PC-9 (cell line): ENCODE measurements around the gene MTMR3. TPM values are rescaled to one million over a fixed set of nuclear protein-coding genes. Genes with fewer than 3 reads are reported as not detected.

ENCODE experiments used
- BruUV-seq: library from RNA; stranded (reverse); fragments of 400-500 nt; replicated peaks from 2 replicates; lab custom pipeline; 2021; lab: Mats Ljungman, UMichigan
- CTCF ChIA-PET: fragments of 300-600 bp; sonication (Branson Sonifier 250); formaldehyde crosslinking; loops from one replicate; lab custom pipeline; 2022; ENCODE audit warnings: antibody characterized with exemption; lab: Charles Lee
- POLR2A ChIA-PET: fragments of 300-600 bp; sonication (Branson Sonifier 250); formaldehyde crosslinking; loops from one replicate; lab custom pipeline; 2022; ENCODE audit warnings: antibody characterized with exemption; ENCODE audit not compliant: unreplicated experiment; lab: Charles Lee
- DNase-seq, 2 experiments: peaks; one replicate each; pipeline versions ENCODE4 v3.0.0 to v3.0.0-alpha.2; 2015 to 2022; ENCODE audit warnings: mixed read lengths in 1 of 2
- H2AFZ ChIP-seq: fragments of 200-600 bp; sonication (generic); 2 replicates; pipeline ENCODE4 v1.8.1; 2017; ENCODE audit warnings: antibody characterized with exemption
- H3F3A ChIP-seq: fragments of 200-600 bp; sonication (generic); 2 replicates; pipeline ENCODE4 v1.8.1; 2017; ENCODE audit warnings: antibody characterized with exemption, mild to moderate bottlenecking, low read depth; ENCODE audit not compliant: insufficient read depth
- H3K27ac ChIP-seq: fragments of 200-600 bp; sonication (generic); 2 replicates; pipeline ENCODE4 v1.6.1; 2016; ENCODE audit warnings: mixed run types
- H3K27me3 ChIP-seq: fragments of 200-600 bp; sonication (generic); 2 replicates; pipeline ENCODE4 v1.6.1; 2016; ENCODE audit warnings: low read depth, mixed run types; ENCODE audit not compliant: insufficient read depth
- H3K36me3 ChIP-seq: fragments of 200-600 bp; sonication (generic); 2 replicates; pipeline ENCODE4 v1.6.1; 2016; ENCODE audit warnings: low read depth, mixed run types
- H3K4me1 ChIP-seq: fragments of 200-600 bp; sonication (generic); replicated peaks from 2 replicates; pipeline ENCODE4 v1.6.1; 2016; ENCODE audit warnings: mixed run types; ENCODE audit not compliant: insufficient read depth
- H3K4me2 ChIP-seq: fragments of 200-600 bp; sonication (generic); 2 replicates; pipeline ENCODE4 v1.6.1; 2017; ENCODE audit warnings: mixed run types
- H3K4me3 ChIP-seq: fragments of 200-600 bp; sonication (generic); 2 replicates; pipeline ENCODE4 v1.6.1; 2016; ENCODE audit warnings: mixed run types
- H3K79me2 ChIP-seq: fragments of 200-600 bp; sonication (generic); 2 replicates; pipeline ENCODE4 v1.6.1; 2017; ENCODE audit warnings: low read depth, mixed run types
- H3K9me2 ChIP-seq: fragments of 200-600 bp; sonication (generic); 2 replicates; pipeline ENCODE4 v1.8.1; 2017; ENCODE audit warnings: mild to moderate bottlenecking; ENCODE audit not compliant: insufficient read depth
- H3K9me3 ChIP-seq: fragments of 200-600 bp; sonication (generic); 2 replicates; pipeline ENCODE4 v1.8.1; 2016; ENCODE audit warnings: low read depth; ENCODE audit not compliant: insufficient read depth
- H4K20me1 ChIP-seq: fragments of 200-600 bp; sonication (generic); 2 replicates; pipeline ENCODE4 v1.8.1; 2017; ENCODE audit not compliant: insufficient read depth
- CTCF ChIP-seq: fragments of 200-600 bp; sonication (generic); conservative IDR thresholded peaks from 2 replicates; pipeline ENCODE4 v1.6.1; 2017; ENCODE audit warnings: mixed run types, antibody characterized with exemption, mild to moderate bottlenecking, moderate library complexity
- EZH2 ChIP-seq: fragments of 200-600 bp; sonication (generic); IDR thresholded peaks from 2 replicates; pipeline ENCODE4 v1.8.0; 2017; ENCODE audit warnings: antibody characterized with exemption, low read depth
- intact Hi-C: fragments of 100-400 bp; cut with micrococcal nuclease; formaldehyde crosslinking; loops from one replicate; pipeline ENCODE4 v1.10.0; 2022; ENCODE audit not compliant: unreplicated experiment
- total RNA-seq: library from RNA; stranded (reverse); gene quantifications from 2 replicates; pipeline ENCODE4 v1.2.3, GENCODE V29; 2021

MTMR3 gene
- total RNA-seq, 1 experiment from 2014 or later, result 28.1 TPM

DNA sequence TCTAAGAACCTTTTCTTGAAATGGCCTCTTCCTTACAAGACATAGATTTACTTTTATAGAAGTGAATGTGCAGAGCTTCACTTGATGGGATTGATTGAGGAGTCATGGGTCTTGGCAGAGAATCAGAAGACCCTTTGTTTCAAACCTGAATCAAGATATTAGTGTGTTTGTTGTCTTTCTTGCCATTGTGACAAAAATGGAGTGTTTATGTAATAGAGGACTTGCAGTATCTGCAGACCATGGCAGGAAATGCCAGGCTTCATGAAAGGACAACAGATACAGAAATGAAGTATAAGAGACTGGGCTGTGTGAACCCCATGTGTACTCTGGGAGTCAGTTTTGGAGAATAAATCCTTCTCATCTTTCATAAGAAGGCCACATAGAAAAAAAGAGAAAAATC is 124.4 kb downstream of the MTMR3 start:
- Histone ChIP-seq H3K4me1 (no peaks in the 10 kb centered on the region), H3K4me3 (no peak overlapping the region), H3F3A (peaks cover 5% of the 10 kb centered on the region; the same call in 1 of the 2 replicates), H3K27me3 (no peaks in the 10 kb centered on the region), H2AFZ (no peak overlapping the region), H3K79me2 (no peaks in the 10 kb centered on the region), H3K4me2 (no peak overlapping the region), H3K27ac (no peak overlapping the region), H3K9me2 (no peaks in the 10 kb centered on the region), H4K20me1 (no peaks in the 10 kb centered on the region), H3K9me3 (no peaks in the 10 kb centered on the region), H3K36me3 (no peaks in the 10 kb centered on the region)
- POLR2A ChIA-PET, result no interaction called here
- intact Hi-C loops, result loop anchor here (5.0 kb wide), 3 partner anchors 185 to 370 kb away; no protein-coding TSS in a partner anchor
- TF ChIP-seq CTCF, result no peak
- TF ChIP-seq EZH2, result no peak
- DNase-seq, result no peak
- CTCF ChIA-PET, result no interaction called here
- no TSS peak for BruUV-seq

DNA sequence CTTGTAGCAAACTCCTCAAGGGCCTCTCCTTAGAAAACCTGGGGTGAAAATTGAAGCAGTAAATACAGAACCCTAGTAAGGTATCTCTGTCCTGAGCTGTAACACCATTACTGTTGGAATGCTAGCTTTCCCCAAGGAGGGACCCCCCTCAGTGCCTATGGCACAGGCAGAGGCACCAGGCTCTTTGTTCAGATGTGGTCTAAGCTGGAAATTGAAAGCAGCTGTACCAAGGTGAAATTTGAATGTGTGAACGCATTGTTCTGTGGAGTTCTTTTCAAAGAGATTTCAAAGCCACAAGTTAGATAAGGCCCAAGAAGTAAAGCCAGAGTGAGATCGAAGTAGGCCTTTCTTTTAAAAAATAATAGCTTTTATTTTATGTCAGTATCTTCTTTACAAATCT is 125.4 kb downstream of the MTMR3 start:
- POLR2A ChIA-PET, result interaction anchor here (0.6 kb wide), 1 partner anchor 156 kb away, joined by 3 read pairs; no protein-coding TSS in a partner anchor
- no peak overlapping the region for H3K4me2 ChIP-seq
- DNase-seq, result no peak
- no TSS peak for BruUV-seq
- peaks cover 5% of the 10 kb centered on the region; the same call in 1 of the 2 replicates for H3F3A ChIP-seq
- CTCF ChIA-PET, result no interaction called here
- no peaks in the 10 kb centered on the region for H3K9me3 ChIP-seq
- no peaks in the 10 kb centered on the region for H3K4me1 ChIP-seq
- TF ChIP-seq EZH2 (no peak), CTCF (no peak)
- no peaks in the 10 kb centered on the region for H4K20me1 ChIP-seq
- H3K27me3 ChIP-seq, result no peaks in the 10 kb centered on the region
- intact Hi-C loops, result loop anchor here (5.0 kb wide), 3 partner anchors 186 to 371 kb away; no protein-coding TSS in a partner anchor
- no peaks in the 10 kb centered on the region for H3K79me2 ChIP-seq
- H3K4me3 ChIP-seq, result no peak overlapping the region
- no peak overlapping the region for H3K27ac ChIP-seq
- no peak overlapping the region for H2AFZ ChIP-seq
- H3K36me3 ChIP-seq, result no peaks in the 10 kb centered on the region
- no peaks in the 10 kb centered on the region for H3K9me2 ChIP-seq

DNA sequence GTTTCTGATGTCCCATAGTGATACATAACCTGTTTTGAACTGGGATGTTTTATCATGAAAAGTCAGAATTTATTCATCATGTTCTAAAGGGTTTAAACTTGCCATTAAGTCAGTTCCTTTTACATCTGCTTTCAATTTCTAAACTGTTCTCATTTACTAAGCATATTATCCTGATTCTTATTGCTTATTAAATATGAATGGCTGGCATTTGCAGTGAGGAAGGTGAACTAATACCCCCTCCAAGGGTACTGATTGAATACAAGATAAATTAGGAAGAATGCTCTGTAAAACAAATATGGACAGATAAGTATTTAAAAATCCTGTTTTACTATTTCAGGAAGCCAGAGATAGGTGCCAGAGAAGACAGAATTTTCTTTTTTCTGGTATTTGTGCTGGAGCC is 126.5 kb downstream of the MTMR3 start:
- H3K27me3 ChIP-seq, result no peaks in the 10 kb centered on the region
- H3F3A ChIP-seq, result peaks cover 5% of the 10 kb centered on the region; the same call in 1 of the 2 replicates
- no peaks in the 10 kb centered on the region for H3K79me2 ChIP-seq
- no peaks in the 10 kb centered on the region for H4K20me1 ChIP-seq
- no peak overlapping the region for H3K27ac ChIP-seq
- no peak overlapping the region for H3K4me3 ChIP-seq
- TF ChIP-seq EZH2 (no peak), CTCF (no peak)
- intact Hi-C loops, result loop anchor here (5.0 kb wide), 3 partner anchors 187 to 372 kb away; no protein-coding TSS in a partner anchor
- no peaks in the 10 kb centered on the region for H3K9me2 ChIP-seq
- H3K4me1 ChIP-seq, result no peaks in the 10 kb centered on the region
- POLR2A ChIA-PET, result no interaction called here
- no peaks in the 10 kb centered on the region for H3K36me3 ChIP-seq
- no peak overlapping the region for H2AFZ ChIP-seq
- CTCF ChIA-PET, result no interaction called here
- DNase-seq, result no peak
- BruUV-seq, result no TSS peak
- H3K4me2 ChIP-seq, result no peak overlapping the region
- H3K9me3 ChIP-seq, result no peaks in the 10 kb centered on the region
